HEK293 (cell line): ENCODE measurements around the gene KIFC1.

Experiments used
- IKZF3 ChIP-seq: fragments of 450-650 bp; IDR thresholded peaks from 2 replicates; pipeline ENCODE4 v1.5.0; 2018; ENCODE audit warnings: missing biosample characterization, mild to moderate bottlenecking, missing genetic modification characterization, moderate library complexity
- RBAK ChIP-seq: fragments of 450-650 bp; formaldehyde crosslinking; IDR thresholded peaks from 2 replicates; pipeline ENCODE4 v1.5.1; 2016; ENCODE audit warnings: missing biosample characterization, missing genetic modification characterization
- REPIN1 ChIP-seq: fragments of 450-650 bp; formaldehyde crosslinking; IDR thresholded peaks from 2 replicates; pipeline ENCODE4 v1.5.1; 2017; ENCODE audit warnings: missing biosample characterization, missing genetic modification characterization, low read depth
- SCRT1 ChIP-seq: fragments of 450-650 bp; formaldehyde crosslinking; IDR thresholded peaks from 2 replicates; pipeline ENCODE4 v1.5.1; 2016; ENCODE audit warnings: missing biosample characterization, missing genetic modification characterization, borderline replicate concordance
- TCF7L2 ChIP-seq: IDR thresholded peaks from 2 replicates; pipeline ENCODE4 v1.6.1; 2011; ENCODE audit warnings: low read depth, mild to moderate bottlenecking, inconsistent platforms, low read length, moderate library complexity, borderline replicate concordance
- ZBTB7A ChIP-seq: fragments of 450-650 bp; formaldehyde crosslinking; IDR thresholded peaks from 2 replicates; pipeline ENCODE4 v1.5.1; 2016; ENCODE audit warnings: low read depth, missing biosample characterization, missing genetic modification characterization
- ZFP69B ChIP-seq: fragments of 450-650 bp; formaldehyde crosslinking; IDR thresholded peaks from 2 replicates; pipeline ENCODE4 v1.5.1; 2016; ENCODE audit warnings: missing biosample characterization, missing genetic modification characterization
- ZNF114 ChIP-seq: fragments of 450-650 bp; formaldehyde crosslinking; IDR thresholded peaks from 2 replicates; pipeline ENCODE4 v1.5.0; 2017; ENCODE audit warnings: missing biosample characterization, missing genetic modification characterization
- ZNF175 ChIP-seq: fragments of 450-650 bp; formaldehyde crosslinking; IDR thresholded peaks from 2 replicates; pipeline ENCODE4 v1.5.1; 2016; ENCODE audit warnings: missing biosample characterization, missing genetic modification characterization
- ZNF214 ChIP-seq: fragments of 450-650 bp; formaldehyde crosslinking; IDR thresholded peaks from 2 replicates; pipeline ENCODE4 v1.5.1; 2017; ENCODE audit warnings: missing biosample characterization, mild to moderate bottlenecking, missing genetic modification characterization, borderline replicate concordance
- ZNF23 ChIP-seq: fragments of 450-650 bp; formaldehyde crosslinking; IDR thresholded peaks from 2 replicates; pipeline ENCODE4 v1.5.1; 2016; ENCODE audit warnings: missing biosample characterization, missing genetic modification characterization, borderline replicate concordance
- ZNF239 ChIP-seq: fragments of 450-650 bp; formaldehyde crosslinking; IDR thresholded peaks from 2 replicates; pipeline ENCODE4 v1.5.1; 2016; ENCODE audit warnings: missing biosample characterization, missing genetic modification characterization
- ZNF311 ChIP-seq: fragments of 450-650 bp; formaldehyde crosslinking; IDR thresholded peaks from 2 replicates; pipeline ENCODE4 v1.5.1; 2017; ENCODE audit warnings: missing biosample characterization, missing genetic modification characterization, borderline replicate concordance
- ZNF324 ChIP-seq: fragments of 450-650 bp; formaldehyde crosslinking; IDR thresholded peaks from 2 replicates; pipeline ENCODE4 v1.5.1; 2016; ENCODE audit warnings: missing biosample characterization, missing genetic modification characterization
- ZNF37A ChIP-seq: fragments of 450-650 bp; IDR thresholded peaks from 2 replicates; pipeline ENCODE4 v1.5.1; 2018; ENCODE audit warnings: missing biosample characterization, missing genetic modification characterization
- ZNF426 ChIP-seq: fragments of 450-650 bp; formaldehyde crosslinking; IDR thresholded peaks from 2 replicates; pipeline ENCODE4 v1.5.1; 2017; ENCODE audit warnings: missing biosample characterization, missing genetic modification characterization, mild to moderate bottlenecking, inconsistent platforms, moderate library complexity
- ZNF433 ChIP-seq: fragments of 450-650 bp; formaldehyde crosslinking; IDR thresholded peaks from 2 replicates; pipeline ENCODE4 v1.5.1; 2016; ENCODE audit warnings: missing biosample characterization, missing genetic modification characterization, low read depth
- ZNF530 ChIP-seq: fragments of 450-650 bp; formaldehyde crosslinking; IDR thresholded peaks from 2 replicates; pipeline ENCODE4 v1.5.1; 2016; ENCODE audit warnings: low read depth, missing biosample characterization, missing genetic modification characterization
- ZNF561 ChIP-seq: fragments of 450-650 bp; IDR thresholded peaks from 2 replicates; pipeline ENCODE4 v1.5.1; 2018; ENCODE audit warnings: missing biosample characterization, missing genetic modification characterization, borderline replicate concordance
- ZNF571 ChIP-seq: fragments of 450-650 bp; formaldehyde crosslinking; IDR thresholded peaks from 2 replicates; pipeline ENCODE4 v1.5.0; 2017; ENCODE audit warnings: missing biosample characterization, missing genetic modification characterization
- ZNF596 ChIP-seq: fragments of 450-650 bp; IDR thresholded peaks from 2 replicates; pipeline ENCODE4 v1.5.0; 2018; ENCODE audit warnings: missing biosample characterization, mild to moderate bottlenecking, missing genetic modification characterization, moderate library complexity
- ZNF692 ChIP-seq: fragments of 450-650 bp; formaldehyde crosslinking; IDR thresholded peaks from 2 replicates; pipeline ENCODE4 v1.5.1; 2016; ENCODE audit warnings: missing biosample characterization, missing genetic modification characterization
- ZNF768 ChIP-seq: fragments of 450-650 bp; formaldehyde crosslinking; IDR thresholded peaks from 2 replicates; pipeline ENCODE4 v1.5.1; 2018; ENCODE audit warnings: missing biosample characterization, mild to moderate bottlenecking, missing genetic modification characterization
- ZNF830 ChIP-seq: fragments of 450-650 bp; IDR thresholded peaks from 2 replicates; pipeline ENCODE4 v1.5.0; 2018; ENCODE audit warnings: missing biosample characterization, missing genetic modification characterization, low read depth, mild to moderate bottlenecking, moderate library complexity
- ZXDB ChIP-seq: fragments of 450-650 bp; formaldehyde crosslinking; IDR thresholded peaks from 2 replicates; pipeline ENCODE4 v1.5.1; 2016; ENCODE audit warnings: missing biosample characterization, missing genetic modification characterization
- TF ChIP-seq, protein P1 (sequence below): fragments of 450-650 bp; formaldehyde crosslinking; conservative IDR thresholded peaks from 2 replicates; pipeline ENCODE4 v1.5.1; 2016; ENCODE audit warnings: low read depth, missing biosample characterization, missing genetic modification characterization
- TF ChIP-seq, protein P2 (sequence below): fragments of 450-650 bp; formaldehyde crosslinking; IDR thresholded peaks from 2 replicates; pipeline ENCODE4 v1.5.1; 2016; ENCODE audit warnings: missing biosample characterization, missing genetic modification characterization
- TF ChIP-seq, protein P3 (sequence below): fragments of 450-650 bp; formaldehyde crosslinking; IDR thresholded peaks from 2 replicates; pipeline ENCODE4 v1.5.1; 2017; ENCODE audit warnings: missing biosample characterization, missing genetic modification characterization

The KIFC1 gene

DNA sequence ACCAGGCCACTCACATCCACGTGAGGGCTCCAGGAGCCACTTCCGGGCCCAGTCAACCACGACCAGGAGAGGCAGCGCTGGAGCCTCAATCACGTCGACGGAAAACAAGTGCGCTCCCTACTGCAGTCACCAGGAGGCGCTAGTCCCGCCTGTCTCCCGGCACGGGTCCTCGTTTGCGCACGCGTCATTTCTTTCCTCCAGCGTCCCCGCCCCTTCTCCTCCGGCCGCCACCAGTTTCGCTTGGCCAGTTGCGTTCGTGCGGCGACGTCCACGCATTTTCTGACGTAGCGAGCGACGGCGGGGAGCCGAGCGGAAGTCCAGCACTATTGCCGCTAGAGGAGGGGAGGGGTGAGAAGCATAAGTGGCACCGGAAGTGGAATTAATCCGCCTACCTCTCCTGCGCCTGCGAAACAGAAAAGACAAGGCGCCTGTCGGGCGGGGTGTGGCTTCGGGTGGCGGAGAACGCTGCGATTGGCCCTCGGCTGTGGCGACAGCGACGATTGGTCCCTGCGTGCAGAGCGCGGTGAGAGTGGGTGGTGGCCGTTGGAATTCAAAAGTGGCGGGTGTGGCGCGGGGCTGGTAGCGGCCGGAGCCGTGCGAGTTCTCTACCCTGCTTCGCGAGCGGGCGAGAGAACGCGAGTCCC is at the start of gene KIFC1 (continued):
- TF ChIP-seq, protein P1, sequence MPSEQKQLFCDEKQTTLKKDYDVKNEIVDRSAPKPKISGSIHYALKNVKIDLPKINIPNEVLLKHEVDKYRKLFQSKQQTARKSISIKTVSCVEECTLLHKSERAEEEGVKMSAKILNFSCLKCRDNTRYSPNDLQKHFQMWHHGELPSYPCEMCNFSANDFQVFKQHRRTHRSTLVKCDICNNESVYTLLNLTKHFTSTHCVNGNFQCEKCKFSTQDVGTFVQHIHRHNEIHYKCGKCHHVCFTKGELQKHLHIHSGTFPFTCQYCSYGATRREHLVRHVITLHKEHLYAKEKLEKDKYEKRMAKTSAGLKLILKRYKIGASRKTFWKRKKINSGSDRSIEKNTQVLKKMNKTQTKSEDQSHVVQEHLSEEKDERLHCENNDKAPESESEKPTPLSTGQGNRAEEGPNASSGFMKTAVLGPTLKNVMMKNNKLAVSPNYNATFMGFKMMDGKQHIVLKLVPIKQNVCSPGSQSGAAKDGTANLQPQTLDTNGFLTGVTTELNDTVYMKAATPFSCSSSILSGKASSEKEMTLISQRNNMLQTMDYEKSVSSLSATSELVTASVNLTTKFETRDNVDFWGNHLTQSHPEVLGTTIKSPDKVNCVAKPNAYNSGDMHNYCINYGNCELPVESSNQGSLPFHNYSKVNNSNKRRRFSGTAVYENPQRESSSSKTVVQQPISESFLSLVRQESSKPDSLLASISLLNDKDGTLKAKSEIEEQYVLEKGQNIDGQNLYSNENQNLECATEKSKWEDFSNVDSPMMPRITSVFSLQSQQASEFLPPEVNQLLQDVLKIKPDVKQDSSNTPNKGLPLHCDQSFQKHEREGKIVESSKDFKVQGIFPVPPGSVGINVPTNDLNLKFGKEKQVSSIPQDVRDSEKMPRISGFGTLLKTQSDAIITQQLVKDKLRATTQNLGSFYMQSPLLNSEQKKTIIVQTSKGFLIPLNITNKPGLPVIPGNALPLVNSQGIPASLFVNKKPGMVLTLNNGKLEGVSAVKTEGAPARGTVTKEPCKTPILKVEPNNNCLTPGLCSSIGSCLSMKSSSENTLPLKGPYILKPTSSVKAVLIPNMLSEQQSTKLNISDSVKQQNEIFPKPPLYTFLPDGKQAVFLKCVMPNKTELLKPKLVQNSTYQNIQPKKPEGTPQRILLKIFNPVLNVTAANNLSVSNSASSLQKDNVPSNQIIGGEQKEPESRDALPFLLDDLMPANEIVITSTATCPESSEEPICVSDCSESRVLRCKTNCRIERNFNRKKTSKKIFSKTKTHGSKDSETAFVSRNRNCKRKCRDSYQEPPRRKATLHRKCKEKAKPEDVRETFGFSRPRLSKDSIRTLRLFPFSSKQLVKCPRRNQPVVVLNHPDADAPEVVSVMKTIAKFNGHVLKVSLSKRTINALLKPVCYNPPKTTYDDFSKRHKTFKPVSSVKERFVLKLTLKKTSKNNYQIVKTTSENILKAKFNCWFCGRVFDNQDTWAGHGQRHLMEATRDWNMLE: no peak; the same call in 1 of the 2 replicates
- TF ChIP-seq ZNF239 (tag by site-specific recombination) (no peak), ZXDB (peak; percentile 66), ZNF830 (tag by site-specific recombination) (no peak), ZNF433 (tag by site-specific recombination) (no peak), ZFP69B (tag by site-specific recombination) (no peak), ZNF571 (tag by site-specific recombination) (no peak), ZNF175 (tag by site-specific recombination) (no peak), ZNF37A (tag by site-specific recombination) (no peak), ZNF596 (no peak), ZNF530 (tag by site-specific recombination) (no peak), ZNF561 (tag by site-specific recombination) (0 out of 2 replicates have a peak, but pooled peaks have one; percentile 51), ZBTB7A (no peak), ZNF324 (tag by site-specific recombination) (no peak), TCF7L2 (no peak), ZNF114 (tag by site-specific recombination) (no peak), RBAK (tag by site-specific recombination) (no peak), ZNF426 (tag by site-specific recombination) (no peak), ZNF214 (tag by site-specific recombination) (no peak), ZNF23 (tag by site-specific recombination) (no peak), ZNF692 (tag by site-specific recombination) (peak; percentile 48; the same call in 1 of the 2 replicates), ZNF768 (tag by site-specific recombination) (no peak), REPIN1 (0 out of 2 replicates have a peak, but pooled peaks have one; percentile 20), ZNF311 (tag by site-specific recombination) (no peak), IKZF3 (tag by site-specific recombination) (no peak), SCRT1 (no peak)
- TF ChIP-seq, protein P2, sequence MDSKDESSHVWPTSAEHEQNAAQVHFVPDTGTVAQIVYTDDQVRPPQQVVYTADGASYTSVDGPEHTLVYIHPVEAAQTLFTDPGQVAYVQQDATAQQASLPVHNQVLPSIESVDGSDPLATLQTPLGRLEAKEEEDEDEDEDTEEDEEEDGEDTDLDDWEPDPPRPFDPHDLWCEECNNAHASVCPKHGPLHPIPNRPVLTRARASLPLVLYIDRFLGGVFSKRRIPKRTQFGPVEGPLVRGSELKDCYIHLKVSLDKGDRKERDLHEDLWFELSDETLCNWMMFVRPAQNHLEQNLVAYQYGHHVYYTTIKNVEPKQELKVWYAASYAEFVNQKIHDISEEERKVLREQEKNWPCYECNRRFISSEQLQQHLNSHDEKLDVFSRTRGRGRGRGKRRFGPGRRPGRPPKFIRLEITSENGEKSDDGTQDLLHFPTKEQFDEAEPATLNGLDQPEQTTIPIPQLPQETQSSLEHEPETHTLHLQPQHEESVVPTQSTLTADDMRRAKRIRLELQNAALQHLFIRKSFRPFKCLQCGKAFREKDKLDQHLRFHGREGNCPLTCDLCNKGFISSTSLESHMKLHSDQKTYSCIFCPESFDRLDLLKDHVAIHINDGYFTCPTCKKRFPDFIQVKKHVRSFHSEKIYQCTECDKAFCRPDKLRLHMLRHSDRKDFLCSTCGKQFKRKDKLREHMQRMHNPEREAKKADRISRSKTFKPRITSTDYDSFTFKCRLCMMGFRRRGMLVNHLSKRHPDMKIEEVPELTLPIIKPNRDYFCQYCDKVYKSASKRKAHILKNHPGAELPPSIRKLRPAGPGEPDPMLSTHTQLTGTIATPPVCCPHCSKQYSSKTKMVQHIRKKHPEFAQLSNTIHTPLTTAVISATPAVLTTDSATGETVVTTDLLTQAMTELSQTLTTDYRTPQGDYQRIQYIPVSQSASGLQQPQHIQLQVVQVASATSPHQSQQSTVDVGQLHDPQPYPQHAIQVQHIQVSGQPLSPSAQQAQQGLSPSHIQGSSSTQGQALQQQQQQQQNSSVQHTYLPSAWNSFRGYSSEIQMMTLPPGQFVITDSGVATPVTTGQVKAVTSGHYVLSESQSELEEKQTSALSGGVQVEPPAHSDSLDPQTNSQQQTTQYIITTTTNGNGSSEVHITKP (tag by site-specific recombination): peak; percentile 65; the same call in 1 of the 2 replicates
- TF ChIP-seq, protein P3, sequence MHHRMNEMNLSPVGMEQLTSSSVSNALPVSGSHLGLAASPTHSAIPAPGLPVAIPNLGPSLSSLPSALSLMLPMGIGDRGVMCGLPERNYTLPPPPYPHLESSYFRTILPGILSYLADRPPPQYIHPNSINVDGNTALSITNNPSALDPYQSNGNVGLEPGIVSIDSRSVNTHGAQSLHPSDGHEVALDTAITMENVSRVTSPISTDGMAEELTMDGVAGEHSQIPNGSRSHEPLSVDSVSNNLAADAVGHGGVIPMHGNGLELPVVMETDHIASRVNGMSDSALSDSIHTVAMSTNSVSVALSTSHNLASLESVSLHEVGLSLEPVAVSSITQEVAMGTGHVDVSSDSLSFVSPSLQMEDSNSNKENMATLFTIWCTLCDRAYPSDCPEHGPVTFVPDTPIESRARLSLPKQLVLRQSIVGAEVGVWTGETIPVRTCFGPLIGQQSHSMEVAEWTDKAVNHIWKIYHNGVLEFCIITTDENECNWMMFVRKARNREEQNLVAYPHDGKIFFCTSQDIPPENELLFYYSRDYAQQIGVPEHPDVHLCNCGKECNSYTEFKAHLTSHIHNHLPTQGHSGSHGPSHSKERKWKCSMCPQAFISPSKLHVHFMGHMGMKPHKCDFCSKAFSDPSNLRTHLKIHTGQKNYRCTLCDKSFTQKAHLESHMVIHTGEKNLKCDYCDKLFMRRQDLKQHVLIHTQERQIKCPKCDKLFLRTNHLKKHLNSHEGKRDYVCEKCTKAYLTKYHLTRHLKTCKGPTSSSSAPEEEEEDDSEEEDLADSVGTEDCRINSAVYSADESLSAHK (tag by site-specific recombination): no peak
